Stimulated activated CD8-positive, alpha-beta memory T cell treated with anti-CD3 and anti-CD28 coated beads, Interleukin-12 subunit alpha, Interleukin-12 subunit beta, amount 100 ng/mL, for 24 hours (primary cell): ENCODE measurements around the gene DRD4.
"Not testable (repeated sequence)": the region's sequence is repeated elsewhere in the genome, so short reads cannot be mapped to it uniquely, and the experiment has no call there.

Experiments used
- DNase-seq: peaks from one replicate; pipeline ENCODE4 v3.0.0-alpha.2; 2020; ENCODE audit errors: extremely low read depth

DRD4 gene

GRCh38 chr11:643849-644738 lies 7.0 kb downstream of the DRD4 start:
- DNase-seq: no peak

- DNase-seq: no peak
Measured at GRCh38 chr11:645536-645935, 8.5 kb downstream of the DRD4 start.

GRCh38 chr11:646214-646613 lies 9.1 kb downstream of the DRD4 start:
- DNase-seq: no peak

- not testable (repeated sequence) for DNase-seq
Measured at GRCh38 chr11:647672-648158, 10.6 kb downstream of the DRD4 start.

GRCh38 chr11:650482-650881 lies 13.4 kb downstream of the DRD4 start:
- no peak for DNase-seq

GRCh38 chr11:653136-653535 lies 16.1 kb downstream of the DRD4 start:
- DNase-seq: not testable (repeated sequence)

- DNase-seq: no peak
Measured at GRCh38 chr11:653837-654236, 16.8 kb downstream of the DRD4 start.

GRCh38 chr11:654444-654843 lies 17.4 kb downstream of the DRD4 start:
- not testable (repeated sequence) for DNase-seq

GRCh38 chr11:655036-655726 lies 18.1 kb downstream of the DRD4 start:
- DNase-seq: no peak

GRCh38 chr11:656426-656825 lies 19.4 kb downstream of the DRD4 start:
- DNase-seq: no peak

- DNase-seq: no peak
Measured at GRCh38 chr11:656866-657265, 19.8 kb downstream of the DRD4 start.

- DNase-seq: no peak
Measured at GRCh38 chr11:657691-658126, 20.6 kb downstream of the DRD4 start.

GRCh38 chr11:659532-660085 lies 22.5 kb downstream of the DRD4 start:
- no peak for DNase-seq

- no peak for DNase-seq
Measured at GRCh38 chr11:660281-660680, 23.2 kb downstream of the DRD4 start.

- DNase-seq: no peak
Measured at GRCh38 chr11:660681-661444, 23.8 kb downstream of the DRD4 start.

GRCh38 chr11:662689-663274 lies 25.7 kb downstream of the DRD4 start:
- no peak for DNase-seq

GRCh38 chr11:665062-665703 lies 28.1 kb downstream of the DRD4 start:
- no peak for DNase-seq

- DNase-seq: no peak
Measured at GRCh38 chr11:665704-666281, 28.7 kb downstream of the DRD4 start.

- no peak for DNase-seq
Measured at GRCh38 chr11:673866-674265, 36.8 kb downstream of the DRD4 start.

GRCh38 chr11:674406-674805 lies 37.3 kb downstream of the DRD4 start:
- no peak for DNase-seq

GRCh38 chr11:678297-678696 lies 41.2 kb downstream of the DRD4 start:
- no peak for DNase-seq
